ENCODE data around the gene ADK.

DNA sequence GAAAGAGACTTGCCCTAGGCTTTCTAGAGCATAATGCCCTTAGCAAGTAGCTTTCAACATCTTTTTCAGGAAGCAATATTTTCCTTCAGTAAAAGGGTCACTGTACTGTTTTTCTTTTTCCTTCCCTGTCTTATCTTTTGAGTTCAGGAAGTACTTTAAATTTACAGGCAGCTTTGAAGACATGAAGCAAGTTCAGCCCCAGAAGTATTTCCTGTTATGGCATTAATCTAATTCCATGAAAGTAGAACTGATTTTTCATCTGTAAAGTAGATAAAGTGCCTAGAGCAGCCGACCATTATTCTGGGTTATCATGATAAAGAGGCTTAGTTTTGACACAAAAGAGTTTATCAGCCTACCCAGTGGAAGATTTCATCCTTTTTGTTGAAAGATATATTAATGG lies 288.2 kb downstream of the ADK start:
- TF ChIP-seq CTCF (IDR thresholded peaks at IDR 0.05): no peak
- TF ChIP-seq POLR2A (IDR thresholded peaks at IDR 0.05): no peak
- TF ChIP-seq EP300 (IDR thresholded peaks at IDR 0.05): no peak

Measured in gastroesophageal sphincter (tissue), 3 donors.